HepG2 (cell line): ENCODE measurements around the gene TUBA4B. TPM values are rescaled to one million over a fixed set of nuclear protein-coding genes. Genes with fewer than 3 reads are reported as not detected.
A peak's percentile ranks its signal among the peaks of the same experiment; 100 is the strongest.

ENCODE experiments used
- ARID5B ChIP-seq: IDR thresholded peaks from 2 replicates; pipeline ENCODE4 v1.4.0; 2020; ENCODE audit warnings: mild to moderate bottlenecking, missing genetic modification reagents
- ATF7 ChIP-seq, 2 experiments: fragments of 450-650 bp in 1 of 2; sonication (generic) in 1 of 2; formaldehyde crosslinking in 1 of 2; IDR thresholded peaks; 2 replicates each; pipeline versions ENCODE4 v1.4.0 to v1.6.1; 2016 to 2020; ENCODE audit warnings: antibody characterized with exemption in 1 of 2, mild to moderate bottlenecking in 1 of 2, missing genetic modification reagents in 1 of 2
- CBX5 ChIP-seq: sonication (generic); formaldehyde crosslinking; IDR thresholded peaks from 2 replicates; pipeline ENCODE4 v1.4.0; 2020; ENCODE audit warnings: missing genetic modification reagents, borderline replicate concordance
- EP300 ChIP-seq, 3 experiments: sonication (generic) in 1 of 3; formaldehyde crosslinking in 1 of 3; IDR thresholded peaks; 2 replicates each; pipeline versions ENCODE4 v1.5.1 to v1.6.1; 2011 to 2020; ENCODE audit warnings: low read depth in 2 of 3, low read length in 2 of 3, borderline replicate concordance in 1 of 3, improper control_type of control experiment in 1 of 3, mild to moderate bottlenecking in 1 of 3, missing genetic modification reagents in 1 of 3, moderate library complexity in 1 of 3
- FOSL2 ChIP-seq: sonication (generic); formaldehyde crosslinking; IDR thresholded peaks from 2 replicates; pipeline ENCODE4 v1.4.0; 2020; ENCODE audit warnings: missing genetic modification reagents
- HDAC1 ChIP-seq: sonication (generic); formaldehyde crosslinking; IDR thresholded peaks from 2 replicates; pipeline ENCODE4 v1.5.1; 2020; ENCODE audit warnings: mild to moderate bottlenecking, missing genetic modification reagents
- LCORL ChIP-seq, 2 experiments: fragments of 450-650 bp in 1 of 2; sonication (generic) in 1 of 2; formaldehyde crosslinking in 1 of 2; IDR thresholded peaks; 2 replicates each; pipeline versions ENCODE4 v1.5.0 to v1.6.1; 2017 to 2020; ENCODE audit warnings: antibody characterized with exemption in 1 of 2, missing genetic modification reagents in 1 of 2
- PHF21A ChIP-seq: sonication (generic); formaldehyde crosslinking; IDR thresholded peaks from 2 replicates; pipeline ENCODE4 v1.5.0; 2020; ENCODE audit warnings: mild to moderate bottlenecking, missing genetic modification reagents
- SIN3A ChIP-seq: IDR thresholded peaks from 2 replicates; pipeline ENCODE4 v1.6.1; 2011; ENCODE audit warnings: low read depth, mild to moderate bottlenecking, control low read depth, low read length, borderline replicate concordance
- SMAD1 ChIP-seq: sonication (generic); formaldehyde crosslinking; IDR thresholded peaks from 2 replicates; pipeline ENCODE4 v1.4.0; 2020; ENCODE audit warnings: missing genetic modification reagents, low read depth, mild to moderate bottlenecking, borderline replicate concordance
- YEATS2 ChIP-seq: sonication (generic); formaldehyde crosslinking; IDR thresholded peaks from 2 replicates; pipeline ENCODE4 v1.4.0; 2020; ENCODE audit warnings: missing genetic modification reagents, borderline replicate concordance
- ZFX ChIP-seq: sonication (generic); formaldehyde crosslinking; IDR thresholded peaks from 2 replicates; pipeline ENCODE4 v1.4.0; 2020; ENCODE audit warnings: mild to moderate bottlenecking, low read depth, missing genetic modification reagents, moderate library complexity
- ZFY ChIP-seq: sonication (generic); formaldehyde crosslinking; IDR thresholded peaks from 2 replicates; pipeline ENCODE4 v1.4.0; 2020; ENCODE audit warnings: missing genetic modification reagents
- ZMAT3 ChIP-seq: sonication (generic); formaldehyde crosslinking; conservative IDR thresholded peaks from 2 replicates; pipeline ENCODE4 v1.7.0; 2021; ENCODE audit warnings: missing genetic modification reagents
- ZNF143 ChIP-seq: sonication (generic); formaldehyde crosslinking; IDR thresholded peaks from 2 replicates; pipeline ENCODE4 v1.4.0; 2020; ENCODE audit warnings: missing genetic modification reagents
- ZNF350 ChIP-seq: sonication (generic); formaldehyde crosslinking; IDR thresholded peaks from 2 replicates; pipeline ENCODE4 v1.4.0; 2020; ENCODE audit warnings: mild to moderate bottlenecking, low read depth, missing genetic modification reagents, borderline replicate concordance
- polyA plus RNA-seq, 8 experiments: library from polyadenylated mRNA; depleted of rRNA in 3 of 8; stranded (reverse) in 7 of 8; unstranded in 1 of 8; fragments of >200 nt; fragmentation: Illumina TruSeq in 4 of 8; extraction: Trizol in 4 of 8; gene quantifications; 2 replicates each; pipeline versions ENCODE4 v1.2.1 to v1.2.3, GENCODE V29; 2011 to 2016; ENCODE audit warnings: low read depth in 4 of 8, missing spikeins in 1 of 8, mixed read lengths in 1 of 8; ENCODE audit not compliant: insufficient read depth in 1 of 8
- total RNA-seq, 5 experiments: library from RNA; depleted of rRNA; stranded (reverse); fragments of >200 nt; fragmentation: Illumina TruSeq; extraction: Trizol; gene quantifications; 2 replicates each; pipeline ENCODE4 v1.2.3, GENCODE V29; 2016; ENCODE audit warnings: low read depth in 1 of 5
- TF ChIP-seq, protein P1 (sequence below): sonication (generic); formaldehyde crosslinking; IDR thresholded peaks from 2 replicates; pipeline ENCODE4 v1.4.0; 2020; ENCODE audit warnings: missing genetic modification reagents
- TF ChIP-seq, protein P2 (sequence below): IDR thresholded peaks from 2 replicates; pipeline ENCODE4 v1.6.1; 2016; ENCODE audit warnings: missing biosample characterization, missing genetic modification reagents, low read depth

TUBA4B gene
- total and polyA plus RNA-seq, 2 of the 13 experiments (the other 11 are each of a cell fraction or from before 2014, with no cell fraction given) = 0.18 to 0.22 TPM

DNA sequence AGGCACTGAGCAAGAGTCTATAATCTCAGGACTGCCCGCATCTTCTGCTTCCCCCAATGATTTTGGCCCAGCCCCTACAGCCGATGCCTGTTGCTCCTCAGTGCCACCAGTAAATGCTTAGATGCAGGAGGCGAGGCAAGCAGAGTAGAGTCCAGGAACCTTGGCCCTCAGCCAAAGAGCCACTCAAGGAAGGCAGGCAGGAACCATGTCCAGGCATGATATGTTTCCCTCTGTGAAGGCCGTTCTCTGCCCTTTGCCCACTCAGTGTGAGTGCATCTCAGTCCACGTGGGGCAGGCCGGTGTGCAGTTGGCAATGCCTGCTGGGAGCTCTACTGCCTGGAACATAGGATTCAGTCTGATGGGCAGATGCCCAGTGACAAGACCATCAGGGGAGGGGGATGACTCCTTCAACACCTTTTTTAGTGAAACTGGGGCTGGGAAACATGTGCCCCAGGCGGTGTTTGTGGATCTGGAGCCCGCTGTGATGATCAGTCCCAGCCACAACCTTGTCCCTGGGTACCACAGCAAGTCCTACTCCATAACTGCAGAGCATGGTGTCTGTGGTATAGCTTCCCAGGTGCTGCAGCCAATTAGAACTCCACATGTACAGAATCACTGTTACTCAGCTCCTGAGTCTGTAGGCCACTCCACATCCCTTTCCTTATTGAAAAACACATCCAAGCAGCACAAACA is 16.5 kb downstream of the TUBA4B start (continued):
- TF ChIP-seq ZNF143 (CRISPR knock-in tag) (peak; percentile 70), YEATS2 (CRISPR knock-in tag) (0 out of 2 replicates have a peak, but pooled peaks have one; percentile 22), HDAC1 (peak; percentile 27; the same call in 1 of the 2 replicates), ZNF350 (CRISPR knock-in tag) (no peak), ZFX (CRISPR knock-in tag) (peak; percentile 66; the same call in 1 of the 2 replicates), LCORL (IDR thresholded peaks at IDR 0.05) (no peak), LCORL (CRISPR knock-in tag; IDR thresholded peaks at IDR 0.05) (peak; percentile 14; the same call in 1 of the 2 replicates), ZFY (peak; percentile 45; the same call in 1 of the 2 replicates), ATF7 (IDR thresholded peaks at IDR 0.05) (no peak), ATF7 (CRISPR knock-in tag; IDR thresholded peaks at IDR 0.05) (0 out of 2 replicates have a peak, but pooled peaks have one; percentile 12), ARID5B (CRISPR knock-in tag) (peak; percentile 34), SMAD1 (CRISPR knock-in tag) (0 out of 2 replicates have a peak, but pooled peaks have one; percentile 20), FOSL2 (CRISPR knock-in tag) (peak; percentile 16; the same call in 1 of the 2 replicates), SIN3A (peak; percentile 29; the same call in 1 of the 2 replicates), PHF21A (CRISPR knock-in tag) (0 out of 2 replicates have a peak, but pooled peaks have one; percentile 31), ZMAT3 (CRISPR knock-in tag) (0 out of 2 replicates have a peak, but pooled peaks have one; percentile 38), EP300 (IDR thresholded peaks at IDR 0.05; ENCODE audit: low read depth in 2 of 2, low read length in 2 of 2) (0 out of 4 replicates have a peak, but pooled peaks of 1 of the 2 experiments have one; percentile 14), EP300 (CRISPR knock-in tag; IDR thresholded peaks at IDR 0.05; ENCODE audit: borderline replicate concordance) (no peak), CBX5 (CRISPR knock-in tag) (0 out of 2 replicates have a peak, but pooled peaks have one; percentile 31)
- TF ChIP-seq, protein P1, sequence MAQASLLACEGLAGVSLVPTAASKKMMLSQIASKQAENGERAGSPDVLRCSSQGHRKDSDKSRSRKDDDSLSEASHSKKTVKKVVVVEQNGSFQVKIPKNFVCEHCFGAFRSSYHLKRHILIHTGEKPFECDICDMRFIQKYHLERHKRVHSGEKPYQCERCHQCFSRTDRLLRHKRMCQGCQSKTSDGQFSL (CRISPR knock-in tag) = no peak
- TF ChIP-seq, protein P2, sequence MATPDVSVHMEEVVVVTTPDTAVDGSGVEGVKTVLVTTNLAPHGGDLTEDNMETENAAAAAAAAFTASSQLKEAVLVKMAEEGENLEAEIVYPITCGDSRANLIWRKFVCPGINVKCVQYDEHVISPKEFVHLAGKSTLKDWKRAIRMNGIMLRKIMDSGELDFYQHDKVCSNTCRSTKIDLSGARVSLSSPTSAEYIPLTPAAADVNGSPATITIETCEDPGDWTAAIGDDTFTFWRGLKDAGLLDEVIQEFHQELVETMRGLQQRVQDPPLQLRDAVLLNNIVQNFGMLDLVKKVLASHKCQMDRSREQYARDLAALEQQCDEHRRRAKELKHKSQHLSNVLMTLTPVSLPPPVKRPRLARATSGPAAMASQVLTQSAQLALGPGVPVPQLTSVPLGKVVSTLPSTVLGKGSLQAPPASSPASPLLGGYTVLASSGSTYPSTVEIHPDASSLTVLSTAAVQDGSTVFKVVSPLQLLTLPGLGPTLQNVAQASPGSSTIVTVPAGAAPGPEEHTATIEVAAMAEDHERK (CRISPR knock-in tag) = no peak
